HepG2 (cell line): ENCODE results near the gene BTNL3. TPM values are rescaled to one million over a fixed set of nuclear protein-coding genes. Genes with fewer than 3 reads are reported as not detected.

Source experiments
- SIX4 ChIP-seq: sonication (generic); formaldehyde crosslinking; IDR thresholded peaks from 2 replicates; pipeline ENCODE4 v1.4.0; 2020; ENCODE audit warnings: missing genetic modification reagents
- ZNF383 ChIP-seq: sonication (generic); formaldehyde crosslinking; IDR thresholded peaks from 2 replicates; pipeline ENCODE4 v1.4.0; 2020; ENCODE audit warnings: missing genetic modification reagents, mild to moderate bottlenecking, borderline replicate concordance
- polyA plus RNA-seq, 8 experiments: library from polyadenylated mRNA; depleted of rRNA in 3 of 8; stranded (reverse) in 7 of 8; unstranded in 1 of 8; fragments of >200 nt; fragmentation: Illumina TruSeq in 4 of 8; extraction: Trizol in 4 of 8; gene quantifications; 2 replicates each; pipeline versions ENCODE4 v1.2.1 to v1.2.3, GENCODE V29; 2011 to 2016; ENCODE audit warnings: low read depth in 4 of 8, missing spikeins in 1 of 8, mixed read lengths in 1 of 8; ENCODE audit not compliant: insufficient read depth in 1 of 8
- total RNA-seq, 5 experiments: library from RNA; depleted of rRNA; stranded (reverse); fragments of >200 nt; fragmentation: Illumina TruSeq; extraction: Trizol; gene quantifications; 2 replicates each; pipeline ENCODE4 v1.2.3, GENCODE V29; 2016; ENCODE audit warnings: low read depth in 1 of 5
- TF ChIP-seq, protein P1 (sequence below), 2 experiments: fragments of 450-650 bp in 1 of 2; sonication (generic) in 1 of 2; formaldehyde crosslinking in 1 of 2; IDR thresholded peaks; 2 replicates each; pipeline versions ENCODE4 v1.6.1 to v1.8.0; 2016 to 2022; ENCODE audit warnings: antibody characterized with exemption in 1 of 2, mild to moderate bottlenecking in 1 of 2, missing genetic modification reagents in 1 of 2
- TF ChIP-seq, protein P2 (sequence below): sonication (generic); formaldehyde crosslinking; IDR thresholded peaks from 2 replicates; pipeline ENCODE4 v1.5.0; 2020; ENCODE audit warnings: mild to moderate bottlenecking, missing genetic modification reagents, borderline replicate concordance

BTNL3 gene
- total and polyA plus RNA-seq, 2 of the 13 experiments (the other 11 are each of a cell fraction or from before 2014, with no cell fraction given) = not detected

DNA sequence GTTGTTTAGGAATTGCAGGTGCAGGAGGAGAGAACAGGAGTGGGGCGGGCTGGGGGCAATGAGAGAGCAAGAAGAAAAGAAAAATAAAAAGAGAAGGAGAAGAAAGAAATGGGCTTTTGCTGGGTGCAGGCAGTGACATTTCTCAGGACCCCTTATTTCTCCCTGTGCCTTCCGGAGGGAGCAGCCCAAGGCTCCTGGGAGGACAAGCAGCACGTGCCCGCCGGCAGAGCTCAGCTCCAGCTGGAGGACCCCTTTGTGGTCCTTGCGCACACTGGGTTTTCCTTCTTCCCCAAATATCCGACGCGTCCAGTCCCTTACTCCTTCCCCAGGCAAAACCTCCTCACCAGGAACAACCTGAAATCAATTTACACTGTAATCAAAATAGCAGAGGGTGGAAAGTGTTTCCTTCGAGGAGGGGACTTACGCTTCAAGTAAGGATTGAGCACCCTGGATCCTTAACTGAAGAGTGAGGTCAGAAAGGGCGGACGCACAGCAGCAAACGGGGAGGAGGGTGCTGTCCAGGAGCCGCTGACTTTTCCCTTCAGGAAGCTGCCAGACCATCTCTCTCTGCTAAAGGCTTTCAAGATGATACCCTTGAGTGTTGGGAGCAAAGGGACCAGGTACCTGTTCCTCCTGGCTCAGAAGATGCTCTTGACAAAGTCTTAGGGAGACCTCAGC is 53.5 kb downstream of the BTNL3 start (continued):
- TF ChIP-seq, protein P1, sequence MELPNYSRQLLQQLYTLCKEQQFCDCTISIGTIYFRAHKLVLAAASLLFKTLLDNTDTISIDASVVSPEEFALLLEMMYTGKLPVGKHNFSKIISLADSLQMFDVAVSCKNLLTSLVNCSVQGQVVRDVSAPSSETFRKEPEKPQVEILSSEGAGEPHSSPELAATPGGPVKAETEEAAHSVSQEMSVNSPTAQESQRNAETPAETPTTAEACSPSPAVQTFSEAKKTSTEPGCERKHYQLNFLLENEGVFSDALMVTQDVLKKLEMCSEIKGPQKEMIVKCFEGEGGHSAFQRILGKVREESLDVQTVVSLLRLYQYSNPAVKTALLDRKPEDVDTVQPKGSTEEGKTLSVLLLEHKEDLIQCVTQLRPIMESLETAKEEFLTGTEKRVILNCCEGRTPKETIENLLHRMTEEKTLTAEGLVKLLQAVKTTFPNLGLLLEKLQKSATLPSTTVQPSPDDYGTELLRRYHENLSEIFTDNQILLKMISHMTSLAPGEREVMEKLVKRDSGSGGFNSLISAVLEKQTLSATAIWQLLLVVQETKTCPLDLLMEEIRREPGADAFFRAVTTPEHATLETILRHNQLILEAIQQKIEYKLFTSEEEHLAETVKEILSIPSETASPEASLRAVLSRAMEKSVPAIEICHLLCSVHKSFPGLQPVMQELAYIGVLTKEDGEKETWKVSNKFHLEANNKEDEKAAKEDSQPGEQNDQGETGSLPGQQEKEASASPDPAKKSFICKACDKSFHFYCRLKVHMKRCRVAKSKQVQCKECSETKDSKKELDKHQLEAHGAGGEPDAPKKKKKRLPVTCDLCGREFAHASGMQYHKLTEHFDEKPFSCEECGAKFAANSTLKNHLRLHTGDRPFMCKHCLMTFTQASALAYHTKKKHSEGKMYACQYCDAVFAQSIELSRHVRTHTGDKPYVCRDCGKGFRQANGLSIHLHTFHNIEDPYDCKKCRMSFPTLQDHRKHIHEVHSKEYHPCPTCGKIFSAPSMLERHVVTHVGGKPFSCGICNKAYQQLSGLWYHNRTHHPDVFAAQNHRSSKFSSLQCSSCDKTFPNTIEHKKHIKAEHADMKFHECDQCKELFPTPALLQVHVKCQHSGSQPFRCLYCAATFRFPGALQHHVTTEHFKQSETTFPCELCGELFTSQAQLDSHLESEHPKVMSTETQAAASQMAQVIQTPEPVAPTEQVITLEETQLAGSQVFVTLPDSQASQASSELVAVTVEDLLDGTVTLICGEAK (IDR thresholded peaks at IDR 0.05) = no peak
- TF ChIP-seq, protein P1 (CRISPR knock-in tag; IDR thresholded peaks at IDR 0.05) = no peak
- TF ChIP-seq SIX4 (CRISPR knock-in tag) = no peak
- no peak for TF ChIP-seq ZNF383 (CRISPR knock-in tag)
- TF ChIP-seq, protein P2, sequence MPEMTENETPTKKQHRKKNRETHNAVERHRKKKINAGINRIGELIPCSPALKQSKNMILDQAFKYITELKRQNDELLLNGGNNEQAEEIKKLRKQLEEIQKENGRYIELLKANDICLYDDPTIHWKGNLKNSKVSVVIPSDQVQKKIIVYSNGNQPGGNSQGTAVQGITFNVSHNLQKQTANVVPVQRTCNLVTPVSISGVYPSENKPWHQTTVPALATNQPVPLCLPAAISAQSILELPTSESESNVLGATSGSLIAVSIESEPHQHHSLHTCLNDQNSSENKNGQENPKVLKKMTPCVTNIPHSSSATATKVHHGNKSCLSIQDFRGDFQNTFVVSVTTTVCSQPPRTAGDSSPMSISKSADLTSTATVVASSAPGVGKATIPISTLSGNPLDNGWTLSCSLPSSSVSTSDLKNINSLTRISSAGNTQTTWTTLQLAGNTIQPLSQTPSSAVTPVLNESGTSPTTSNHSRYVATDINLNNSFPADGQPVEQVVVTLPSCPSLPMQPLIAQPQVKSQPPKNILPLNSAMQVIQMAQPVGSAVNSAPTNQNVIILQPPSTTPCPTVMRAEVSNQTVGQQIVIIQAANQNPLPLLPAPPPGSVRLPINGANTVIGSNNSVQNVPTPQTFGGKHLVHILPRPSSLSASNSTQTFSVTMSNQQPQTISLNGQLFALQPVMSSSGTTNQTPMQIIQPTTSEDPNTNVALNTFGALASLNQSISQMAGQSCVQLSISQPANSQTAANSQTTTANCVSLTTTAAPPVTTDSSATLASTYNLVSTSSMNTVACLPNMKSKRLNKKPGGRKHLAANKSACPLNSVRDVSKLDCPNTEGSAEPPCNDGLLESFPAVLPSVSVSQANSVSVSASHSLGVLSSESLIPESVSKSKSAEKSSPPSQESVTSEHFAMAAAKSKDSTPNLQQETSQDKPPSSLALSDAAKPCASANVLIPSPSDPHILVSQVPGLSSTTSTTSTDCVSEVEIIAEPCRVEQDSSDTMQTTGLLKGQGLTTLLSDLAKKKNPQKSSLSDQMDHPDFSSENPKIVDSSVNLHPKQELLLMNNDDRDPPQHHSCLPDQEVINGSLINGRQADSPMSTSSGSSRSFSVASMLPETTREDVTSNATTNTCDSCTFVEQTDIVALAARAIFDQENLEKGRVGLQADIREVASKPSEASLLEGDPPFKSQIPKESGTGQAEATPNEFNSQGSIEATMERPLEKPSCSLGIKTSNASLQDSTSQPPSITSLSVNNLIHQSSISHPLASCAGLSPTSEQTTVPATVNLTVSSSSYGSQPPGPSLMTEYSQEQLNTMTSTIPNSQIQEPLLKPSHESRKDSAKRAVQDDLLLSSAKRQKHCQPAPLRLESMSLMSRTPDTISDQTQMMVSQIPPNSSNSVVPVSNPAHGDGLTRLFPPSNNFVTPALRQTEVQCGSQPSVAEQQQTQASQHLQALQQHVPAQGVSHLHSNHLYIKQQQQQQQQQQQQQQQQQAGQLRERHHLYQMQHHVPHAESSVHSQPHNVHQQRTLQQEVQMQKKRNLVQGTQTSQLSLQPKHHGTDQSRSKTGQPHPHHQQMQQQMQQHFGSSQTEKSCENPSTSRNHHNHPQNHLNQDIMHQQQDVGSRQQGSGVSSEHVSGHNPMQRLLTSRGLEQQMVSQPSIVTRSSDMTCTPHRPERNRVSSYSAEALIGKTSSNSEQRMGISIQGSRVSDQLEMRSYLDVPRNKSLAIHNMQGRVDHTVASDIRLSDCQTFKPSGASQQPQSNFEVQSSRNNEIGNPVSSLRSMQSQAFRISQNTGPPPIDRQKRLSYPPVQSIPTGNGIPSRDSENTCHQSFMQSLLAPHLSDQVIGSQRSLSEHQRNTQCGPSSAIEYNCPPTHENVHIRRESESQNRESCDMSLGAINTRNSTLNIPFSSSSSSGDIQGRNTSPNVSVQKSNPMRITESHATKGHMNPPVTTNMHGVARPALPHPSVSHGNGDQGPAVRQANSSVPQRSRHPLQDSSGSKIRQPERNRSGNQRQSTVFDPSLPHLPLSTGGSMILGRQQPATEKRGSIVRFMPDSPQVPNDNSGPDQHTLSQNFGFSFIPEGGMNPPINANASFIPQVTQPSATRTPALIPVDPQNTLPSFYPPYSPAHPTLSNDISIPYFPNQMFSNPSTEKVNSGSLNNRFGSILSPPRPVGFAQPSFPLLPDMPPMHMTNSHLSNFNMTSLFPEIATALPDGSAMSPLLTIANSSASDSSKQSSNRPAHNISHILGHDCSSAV (CRISPR knock-in tag) = no peak
